OCI-LY3 (cell line): ENCODE data around the gene PIK3AP1.

Experiments
- H2AFZ ChIP-seq: fragments of 200-600, 300-600 bp; shearing (Covaris generic); 2 replicates; pipeline ENCODE4 v1.6.0; 2014; ENCODE audit warnings: antibody characterized with exemption, low read depth, low read length
- H3K27ac ChIP-seq: fragments of 200-600, 300-600 bp; sonication (generic); 2 replicates; pipeline ENCODE4 v1.5.1; 2014; ENCODE audit warnings: mild to moderate bottlenecking, low read length, moderate library complexity, mixed read lengths
- H3K27me3 ChIP-seq: fragments of 200-600, 300-600 bp; sonication (generic); 2 replicates; pipeline ENCODE4 v1.6.1; 2014; ENCODE audit warnings: low read depth, low read length, mixed read lengths
- H3K36me3 ChIP-seq: fragments of 200-600, 300-600 bp; sonication (generic); replicated peaks from 2 replicates; pipeline ENCODE3; 2014; ENCODE audit warnings: low read depth, low read length, mixed read lengths
- H3K4me1 ChIP-seq: fragments of 300-600, 200-600 bp; sonication (generic); 2 replicates; pipeline ENCODE4 v1.6.1; 2014; ENCODE audit warnings: low read length, mixed read lengths
- H3K4me2 ChIP-seq: fragments of 200-600, 300-600 bp; sonication (generic); 2 replicates; pipeline ENCODE4 v1.6.1; 2014; ENCODE audit warnings: low read length, mixed read lengths
- H3K4me3 ChIP-seq: fragments of 300-600, 200-600 bp; sonication (generic); 2 replicates; pipeline ENCODE4 v1.5.1; 2014; ENCODE audit warnings: antibody characterized with exemption, mild to moderate bottlenecking, low read length, moderate library complexity
- H3K79me2 ChIP-seq: fragments of 300-600, 200-600 bp; shearing (Covaris generic); 2 replicates; pipeline ENCODE4 v1.6.1; 2014; ENCODE audit warnings: mild to moderate bottlenecking, low read length, mixed read lengths
- H3K9ac ChIP-seq: fragments of 300-600, 200-600 bp; shearing (Covaris generic); 2 replicates; pipeline ENCODE4 v1.6.0; 2014; ENCODE audit warnings: mild to moderate bottlenecking, low read length, moderate library complexity
- H3K9me3 ChIP-seq: fragments of 200-600, 300-600 bp; shearing (Covaris generic); 2 replicates; pipeline ENCODE4 v1.6.1; 2014; ENCODE audit warnings: low read length, mixed read lengths; ENCODE audit not compliant: insufficient read depth
- H4K20me1 ChIP-seq: fragments of 200-600, 300-600 bp; sonication (generic); 2 replicates; pipeline ENCODE4 v1.6.1; 2016; ENCODE audit warnings: low read length, mixed read lengths; ENCODE audit not compliant: insufficient read depth
- EZH2phosphoT487 ChIP-seq: fragments of 200-600 bp; shearing (Covaris generic); IDR thresholded peaks from 2 replicates; pipeline ENCODE4 v1.6.1; 2018; ENCODE audit warnings: antibody characterized with exemption, mixed run types, low read depth
- TF ChIP-seq, protein P1 (sequence below): fragments of 200-600, 300-600 bp; sonication (generic); IDR thresholded peaks from 2 replicates; pipeline ENCODE4 v1.5.1; 2014; ENCODE audit warnings: antibody characterized with exemption, low read length, low read depth

Gene PIK3AP1

DNA sequence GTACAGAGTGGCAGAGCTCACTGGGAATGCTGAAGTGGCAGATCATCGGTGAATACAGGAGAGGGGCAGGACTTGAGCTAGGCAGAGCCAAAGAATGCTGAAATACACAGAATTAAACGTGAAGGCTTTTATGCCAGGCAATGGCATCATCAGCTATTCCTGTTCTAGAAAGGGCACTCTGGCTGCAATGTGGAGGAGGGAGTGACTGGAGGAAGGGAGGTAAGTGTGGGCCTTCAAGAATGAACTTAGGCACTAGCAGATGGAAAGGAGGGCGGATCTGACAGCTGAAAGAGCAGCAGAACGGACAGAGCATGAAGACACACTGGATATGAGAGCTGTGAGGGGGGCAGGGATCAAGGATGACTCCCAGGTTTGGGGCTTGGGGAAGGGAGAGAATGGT, 121.5 kb downstream of the PIK3AP1 start:
- H3K9me3 ChIP-seq, result no peaks in the 10 kb centered on the region
- no peak overlapping the region for H3K4me2 ChIP-seq
- no peaks in the 10 kb centered on the region for H3K4me1 ChIP-seq
- no peak for TF ChIP-seq EZH2phosphoT487
- TF ChIP-seq, protein P1, sequence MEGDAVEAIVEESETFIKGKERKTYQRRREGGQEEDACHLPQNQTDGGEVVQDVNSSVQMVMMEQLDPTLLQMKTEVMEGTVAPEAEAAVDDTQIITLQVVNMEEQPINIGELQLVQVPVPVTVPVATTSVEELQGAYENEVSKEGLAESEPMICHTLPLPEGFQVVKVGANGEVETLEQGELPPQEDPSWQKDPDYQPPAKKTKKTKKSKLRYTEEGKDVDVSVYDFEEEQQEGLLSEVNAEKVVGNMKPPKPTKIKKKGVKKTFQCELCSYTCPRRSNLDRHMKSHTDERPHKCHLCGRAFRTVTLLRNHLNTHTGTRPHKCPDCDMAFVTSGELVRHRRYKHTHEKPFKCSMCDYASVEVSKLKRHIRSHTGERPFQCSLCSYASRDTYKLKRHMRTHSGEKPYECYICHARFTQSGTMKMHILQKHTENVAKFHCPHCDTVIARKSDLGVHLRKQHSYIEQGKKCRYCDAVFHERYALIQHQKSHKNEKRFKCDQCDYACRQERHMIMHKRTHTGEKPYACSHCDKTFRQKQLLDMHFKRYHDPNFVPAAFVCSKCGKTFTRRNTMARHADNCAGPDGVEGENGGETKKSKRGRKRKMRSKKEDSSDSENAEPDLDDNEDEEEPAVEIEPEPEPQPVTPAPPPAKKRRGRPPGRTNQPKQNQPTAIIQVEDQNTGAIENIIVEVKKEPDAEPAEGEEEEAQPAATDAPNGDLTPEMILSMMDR, result no peak
- H3K79me2 ChIP-seq, result no peaks in the 10 kb centered on the region
- no peak overlapping the region for H3K4me3 ChIP-seq
- peaks cover 16% of the 10 kb centered on the region for H3K36me3 ChIP-seq
- H2AFZ ChIP-seq, result no peak overlapping the region
- H3K27ac ChIP-seq, result no peak overlapping the region
- no peaks in the 10 kb centered on the region for H4K20me1 ChIP-seq
- H3K9ac ChIP-seq, result no peak overlapping the region
- no peaks in the 10 kb centered on the region for H3K27me3 ChIP-seq

DNA sequence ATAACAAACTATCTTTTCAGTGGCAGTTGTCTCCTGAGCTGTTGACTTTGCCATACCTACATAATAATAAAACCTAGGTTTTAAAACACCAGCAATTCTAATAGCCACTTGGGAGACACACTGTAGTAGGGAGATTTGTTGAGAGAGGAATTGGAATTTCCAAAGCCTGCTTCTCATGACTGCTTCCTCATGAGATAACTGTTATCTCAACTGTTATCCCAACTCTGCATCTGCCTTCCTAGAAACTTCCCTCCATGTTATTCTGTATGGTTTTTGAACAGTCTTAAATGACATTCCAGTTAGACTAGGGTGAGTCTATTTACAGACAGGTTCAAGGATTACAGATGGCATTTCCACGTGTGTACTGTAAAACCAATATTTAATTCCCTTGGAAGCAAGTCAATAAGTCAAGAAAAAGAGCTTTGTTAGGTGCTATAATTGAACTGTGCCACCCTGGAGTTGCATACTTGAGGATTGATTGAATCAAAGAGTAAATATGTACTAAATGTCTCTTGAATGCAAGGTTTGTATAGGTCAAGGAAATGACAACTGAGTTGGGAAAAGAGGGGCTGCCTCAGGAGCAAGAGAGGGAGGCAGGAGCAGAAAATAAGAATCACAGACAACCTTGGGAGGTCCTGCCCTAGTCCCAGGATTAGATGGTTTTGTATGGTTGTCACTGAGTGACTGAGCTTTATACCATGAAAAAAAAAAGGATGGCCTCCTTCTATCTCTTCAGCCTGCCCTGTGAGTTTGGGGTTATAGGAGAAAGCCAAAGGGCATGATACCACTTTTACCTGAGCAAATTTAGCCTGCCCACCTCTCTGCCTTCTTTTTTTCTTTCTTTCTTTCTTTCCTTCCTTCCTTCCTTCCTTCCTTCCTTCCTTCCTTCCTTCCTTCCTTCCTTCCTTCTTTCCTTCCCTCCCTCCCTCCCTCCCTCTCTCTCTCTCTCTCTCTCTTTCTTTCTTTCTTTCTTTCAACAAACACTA, 123.6 kb downstream of the PIK3AP1 start:
- Histone ChIP-seq H2AFZ (no peak overlapping the region), H3K27ac (no peak overlapping the region), H3K36me3 (peaks cover 25% of the 10 kb centered on the region), H4K20me1 (no peaks in the 10 kb centered on the region), H3K79me2 (no peaks in the 10 kb centered on the region), H3K4me1 (no peaks in the 10 kb centered on the region), H3K9me3 (no peaks in the 10 kb centered on the region), H3K4me2 (no peak overlapping the region), H3K9ac (no peak overlapping the region), H3K27me3 (no peaks in the 10 kb centered on the region), H3K4me3 (no peak overlapping the region)
- TF ChIP-seq EZH2phosphoT487, result no peak
- TF ChIP-seq, protein P1, result no peak

DNA sequence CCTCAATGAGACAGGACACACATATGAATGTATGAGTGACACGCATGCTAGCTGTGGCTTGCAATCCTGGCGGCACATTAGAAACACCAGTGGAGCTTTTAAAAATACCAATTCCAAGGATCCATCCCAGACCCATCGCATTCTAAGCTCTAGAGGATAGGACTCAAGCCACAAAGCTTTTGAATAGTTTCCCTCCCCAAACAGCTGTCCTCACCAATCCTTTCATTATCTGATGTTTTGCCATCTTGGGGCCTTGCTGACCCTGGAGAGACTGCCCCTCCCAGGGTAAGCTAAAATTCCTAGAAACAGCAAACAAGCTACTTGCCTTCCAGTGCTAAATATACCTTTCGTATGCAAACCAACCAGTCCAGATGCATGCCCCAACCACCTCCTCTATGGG, 124.6 kb downstream of the PIK3AP1 start:
- H3K9ac ChIP-seq, result no peak overlapping the region
- no peak overlapping the region for H3K4me3 ChIP-seq
- H3K9me3 ChIP-seq, result no peaks in the 10 kb centered on the region
- H3K27me3 ChIP-seq, result no peaks in the 10 kb centered on the region
- TF ChIP-seq, protein P1, result no peak
- H3K36me3 ChIP-seq, result peaks cover 25% of the 10 kb centered on the region
- no peaks in the 10 kb centered on the region for H3K79me2 ChIP-seq
- H4K20me1 ChIP-seq, result no peaks in the 10 kb centered on the region
- peaks cover 4% of the 10 kb centered on the region for H3K4me1 ChIP-seq
- no peak overlapping the region for H3K4me2 ChIP-seq
- no peak overlapping the region for H2AFZ ChIP-seq
- no peak overlapping the region for H3K27ac ChIP-seq

DNA sequence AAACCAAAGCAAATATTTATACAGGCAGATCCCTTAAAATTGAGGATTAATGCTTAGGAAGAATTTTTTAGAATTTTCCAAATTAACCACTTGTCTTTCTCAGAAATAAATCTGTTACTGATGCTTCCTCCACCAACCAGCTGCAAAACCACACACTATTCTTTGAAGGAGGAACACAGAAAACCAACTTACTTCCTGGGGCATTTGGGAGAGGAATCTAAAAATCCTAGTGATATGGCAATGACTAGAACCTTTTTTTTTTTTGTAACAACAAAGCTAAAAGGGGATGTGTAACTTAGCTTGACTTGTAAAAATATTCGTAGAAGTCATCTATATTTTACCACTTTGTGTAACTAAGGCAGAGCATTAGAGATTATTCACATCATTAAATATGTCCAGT, 128.4 kb downstream of the PIK3AP1 start:
- Histone ChIP-seq H3K36me3 (peaks cover 18% of the 10 kb centered on the region), H2AFZ (no peak overlapping the region), H3K27ac (no peak overlapping the region), H3K4me3 (no peak overlapping the region), H3K4me1 (peaks cover 37% of the 10 kb centered on the region), H3K9ac (no peak overlapping the region), H3K27me3 (no peaks in the 10 kb centered on the region), H3K9me3 (no peaks in the 10 kb centered on the region), H3K4me2 (no peak overlapping the region), H3K79me2 (peaks cover 4% of the 10 kb centered on the region; the same call in 1 of the 2 replicates), H4K20me1 (no peaks in the 10 kb centered on the region)
- no peak for TF ChIP-seq EZH2phosphoT487
- TF ChIP-seq, protein P1, result no peak
